ENCODE data around the gene TSR1. TPM values are rescaled to one million over a fixed set of nuclear protein-coding genes. Genes with fewer than 3 reads are reported as not detected.
A peak's percentile ranks its signal among the peaks of the same experiment; 100 is the strongest.

The TSR1 gene
- total RNA-seq, 1 donor from 2014 or later, result 17.7 TPM

DNA sequence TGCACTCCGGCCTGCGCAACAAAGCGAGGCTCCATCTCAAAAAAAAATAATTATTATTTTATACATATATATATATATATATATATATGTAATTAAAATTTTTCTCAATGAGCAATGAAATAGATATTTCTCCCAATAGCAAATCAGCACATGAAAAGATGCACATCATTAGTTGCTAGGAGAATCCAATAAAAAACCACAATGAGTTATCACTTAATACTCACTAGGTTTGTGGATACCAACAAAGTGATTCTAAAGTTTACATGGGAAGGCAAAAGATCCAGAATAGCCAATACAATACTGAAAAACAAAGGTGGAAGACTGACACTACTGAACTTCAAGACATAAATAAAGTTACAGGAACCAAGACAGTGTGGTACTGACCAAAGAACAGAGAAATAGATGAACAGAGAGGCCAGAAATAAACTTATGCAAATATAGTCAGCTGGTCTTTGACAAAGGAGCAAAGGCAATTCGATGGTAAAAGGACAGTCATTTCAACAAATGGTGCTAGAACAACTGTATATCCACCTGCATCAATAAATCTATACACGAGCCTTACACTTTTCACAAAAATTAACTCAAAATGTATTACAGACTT is 46.3 kb downstream of the TSR1 start:
- peaks cover 82% of the 10 kb centered on the region for H3K36me3 ChIP-seq
- TF ChIP-seq CTCF (IDR thresholded peaks at IDR 0.05), result no peak
- H3K4me3 ChIP-seq, result no peak overlapping the region
- no peak for ATAC-seq
- intact Hi-C loops (cut with DNase I), result no loop called here
- no peaks in the 10 kb centered on the region for H3K4me1 ChIP-seq
- no peaks in the 10 kb centered on the region for H3K27me3 ChIP-seq
- H3K9me3 ChIP-seq, result no peaks in the 10 kb centered on the region
- no peak overlapping the region for H3K27ac ChIP-seq
- no peak for DNase-seq

DNA sequence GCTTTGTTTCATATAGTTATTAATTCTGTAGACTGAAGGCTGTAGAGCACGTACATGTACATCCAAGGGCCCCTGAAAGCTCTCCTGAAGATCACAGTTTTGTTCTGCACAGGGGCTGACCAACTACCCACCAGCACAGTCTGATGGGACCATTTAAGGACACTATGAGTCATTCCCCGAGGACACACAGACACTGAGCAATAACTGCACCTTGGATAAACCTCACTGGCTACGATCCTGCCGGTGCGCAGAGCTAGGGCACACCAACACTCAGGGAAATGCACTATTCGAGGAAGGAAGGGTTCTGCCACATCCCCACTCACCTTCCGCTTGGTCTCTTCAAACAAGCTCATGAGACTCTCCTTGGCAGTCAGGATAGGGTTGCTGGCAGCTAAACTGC is 53.0 kb downstream of the TSR1 start:
- intact Hi-C loops (cut with DNase I), result no loop called here
- Histone ChIP-seq H3K27ac (no peak overlapping the region), H3K9me3 (no peaks in the 10 kb centered on the region), H3K4me3 (no peak overlapping the region), H3K36me3 (peaks cover 91% of the 10 kb centered on the region), H3K4me1 (no peaks in the 10 kb centered on the region), H3K27me3 (no peaks in the 10 kb centered on the region)
- ATAC-seq, result no peak
- no peak for DNase-seq
- TF ChIP-seq CTCF (IDR thresholded peaks at IDR 0.05), result no peak

DNA sequence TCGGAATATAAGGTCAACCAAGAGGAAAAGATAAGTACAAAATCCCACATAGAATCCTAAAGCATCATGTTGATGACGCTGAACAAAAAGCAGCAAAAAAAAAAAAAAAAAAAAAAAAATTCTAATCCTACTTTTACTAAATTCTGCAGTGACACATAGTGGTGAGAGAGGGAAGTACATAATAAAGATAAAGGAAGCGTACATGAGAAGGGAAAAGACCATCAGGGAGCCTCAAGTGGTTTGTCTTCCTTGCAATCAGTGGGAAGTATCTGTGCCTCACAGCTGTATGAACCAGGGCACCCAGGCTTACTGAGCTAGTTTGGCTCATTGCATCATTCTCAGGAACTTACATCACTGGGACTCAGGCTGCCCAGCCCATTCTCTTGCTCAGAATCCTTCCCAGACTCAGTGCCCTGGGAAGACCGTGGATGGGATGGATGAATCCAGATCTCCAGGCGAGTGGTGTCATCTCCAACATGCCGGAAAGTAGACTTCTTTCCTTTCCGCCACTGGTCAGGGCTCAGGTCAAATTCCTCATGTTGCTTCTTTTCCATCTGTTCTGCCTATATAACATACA is 53.9 kb downstream of the TSR1 start:
- no peaks in the 10 kb centered on the region for H3K4me1 ChIP-seq
- TF ChIP-seq CTCF (IDR thresholded peaks at IDR 0.05), result peak; percentile 70
- H3K36me3 ChIP-seq, result peaks cover 82% of the 10 kb centered on the region
- no peak overlapping the region for H3K4me3 ChIP-seq
- intact Hi-C loops (cut with DNase I), result no loop called here
- H3K9me3 ChIP-seq, result no peaks in the 10 kb centered on the region
- DNase-seq (no peak), ATAC-seq (peak; percentile 76)
- no peak overlapping the region for H3K27ac ChIP-seq
- H3K27me3 ChIP-seq, result no peaks in the 10 kb centered on the region

DNA sequence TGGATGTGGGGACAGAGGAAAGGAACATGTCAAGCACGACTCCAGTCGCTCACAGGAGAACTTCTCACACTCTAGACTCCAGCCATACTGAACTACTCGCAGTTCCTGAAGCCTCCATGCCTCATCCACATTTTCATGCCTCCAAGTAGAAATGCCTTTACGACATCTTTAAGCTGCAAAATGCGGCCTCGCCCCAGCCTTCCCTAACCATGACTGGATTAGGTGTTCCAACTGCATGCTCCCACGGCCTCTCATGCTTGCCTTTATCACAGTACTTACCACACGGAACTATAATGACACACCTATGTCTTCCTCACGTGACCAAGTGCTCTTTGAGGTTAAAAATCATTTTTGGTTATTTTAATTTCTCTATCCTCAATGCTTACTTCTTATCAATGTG is 56.5 kb downstream of the TSR1 start:
- no peak overlapping the region for H3K27ac ChIP-seq
- intact Hi-C loops (cut with DNase I), result no loop called here
- H3K9me3 ChIP-seq, result no peaks in the 10 kb centered on the region
- DNase-seq (no peak), ATAC-seq (no peak)
- no peaks in the 10 kb centered on the region for H3K4me1 ChIP-seq
- peaks cover 65% of the 10 kb centered on the region for H3K36me3 ChIP-seq
- H3K4me3 ChIP-seq, result no peak overlapping the region
- no peak for TF ChIP-seq CTCF (IDR thresholded peaks at IDR 0.05)
- H3K27me3 ChIP-seq, result no peaks in the 10 kb centered on the region

DNA sequence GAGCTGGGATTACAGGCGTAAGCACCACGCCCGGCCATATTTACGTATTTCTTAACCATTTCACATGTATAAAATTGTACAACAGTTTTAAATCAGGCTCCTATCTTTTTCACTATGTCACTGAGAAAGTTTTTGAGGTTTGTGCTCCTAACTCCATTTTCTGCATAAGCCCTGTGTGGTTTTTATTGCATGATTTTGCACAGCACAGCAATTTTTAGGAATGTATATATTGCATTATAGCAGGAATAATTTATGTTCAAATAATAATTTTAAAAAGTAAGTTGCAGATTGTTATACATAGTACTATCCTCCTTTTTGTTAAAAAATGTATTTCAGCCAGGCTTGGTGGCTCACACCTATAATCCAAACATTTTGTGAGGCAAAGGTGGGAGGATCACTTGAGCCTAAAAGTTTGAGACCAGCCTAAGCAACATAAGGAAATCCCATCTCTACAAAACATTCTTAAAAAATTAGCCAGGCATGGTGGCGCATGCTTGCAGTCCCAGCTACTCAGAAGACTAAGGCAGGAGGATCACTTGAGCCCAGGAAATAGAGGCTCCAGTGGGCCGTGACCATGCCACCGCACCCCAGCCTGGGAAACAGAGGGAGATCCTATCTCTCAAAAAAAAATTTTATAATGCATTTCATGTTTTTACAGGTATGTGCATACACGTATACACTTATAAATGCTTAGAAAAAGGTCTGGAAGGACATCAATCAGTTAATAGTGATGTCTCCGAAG is 58.7 kb downstream of the TSR1 start:
- H3K36me3 ChIP-seq, result peaks cover 44% of the 10 kb centered on the region

More for the DNA sequence above, 58.7 kb downstream of the TSR1 start:
- intact Hi-C loops (cut with DNase I), result no loop called here
- H3K9me3 ChIP-seq, result no peaks in the 10 kb centered on the region
- TF ChIP-seq CTCF (IDR thresholded peaks at IDR 0.05), result no peak
- no peak for DNase-seq
- H3K4me1 ChIP-seq, result no peaks in the 10 kb centered on the region
- no peak overlapping the region for H3K4me3 ChIP-seq
- no peak overlapping the region for H3K27ac ChIP-seq
- no peaks in the 10 kb centered on the region for H3K27me3 ChIP-seq
- ATAC-seq, result no peak
